H9 (cell line): Measurements from ENCODE around the gene VDR. TPM values are rescaled to one million over a fixed set of nuclear protein-coding genes. Genes with fewer than 3 reads are reported as not detected.

ENCODE experiments used
- DNase-seq: peaks from one replicate; pipeline ENCODE4 v3.0.0-alpha.2; 2017
- H2AFZ ChIP-seq: one replicate; pipeline ENCODE4 v1.6.1; 2013; ENCODE audit warnings: mild to moderate bottlenecking, low read length, control low read depth, moderate library complexity
- H2AK5ac ChIP-seq: 2 replicates; pipeline ENCODE4 v1.6.1; 2013; ENCODE audit warnings: low read length, control low read depth, mixed read lengths; ENCODE audit not compliant: insufficient read length
- H2BK120ac ChIP-seq: one replicate; pipeline ENCODE4 v1.6.1; 2013; ENCODE audit warnings: low read depth, mild to moderate bottlenecking, low read length, control low read depth, inconsistent platforms; ENCODE audit not compliant: poor library complexity, severe bottlenecking
- H2BK12ac ChIP-seq: 2 replicates; pipeline ENCODE4 v1.6.1; 2013; ENCODE audit warnings: low read length, control low read depth, mixed read lengths, low read depth; ENCODE audit not compliant: insufficient read length
- H2BK15ac ChIP-seq: 2 replicates; pipeline ENCODE4 v1.6.1; 2013; ENCODE audit warnings: low read depth, low read length, control low read depth
- H2BK20ac ChIP-seq: one replicate; pipeline ENCODE4 v1.6.1; 2013; ENCODE audit warnings: low read depth, mild to moderate bottlenecking, low read length, control low read depth, inconsistent platforms; ENCODE audit not compliant: poor library complexity, severe bottlenecking
- H2BK5ac ChIP-seq: 2 replicates; pipeline ENCODE4 v1.6.1; 2013; ENCODE audit warnings: low read length, control low read depth, mixed read lengths; ENCODE audit not compliant: insufficient read length
- H3K14ac ChIP-seq: 2 replicates; pipeline ENCODE4 v1.6.1; 2013; ENCODE audit warnings: low read length, control low read depth; ENCODE audit not compliant: insufficient read depth
- H3K18ac ChIP-seq: 2 replicates; pipeline ENCODE4 v1.6.1; 2013; ENCODE audit warnings: low read depth, mild to moderate bottlenecking, mixed read lengths, low read length, control low read depth; ENCODE audit not compliant: insufficient read length
- H3K23ac ChIP-seq: 2 replicates; pipeline ENCODE4 v1.6.1; 2013; ENCODE audit warnings: low read length, control low read depth, mixed read lengths, low read depth; ENCODE audit not compliant: insufficient read length
- H3K23me2 ChIP-seq: 2 replicates; pipeline ENCODE4 v1.6.1; 2013; ENCODE audit warnings: low read depth, mild to moderate bottlenecking, mixed read lengths, low read length, control low read depth; ENCODE audit not compliant: insufficient read length, poor library complexity, severe bottlenecking
- H3K27ac ChIP-seq: 2 replicates; pipeline ENCODE4 v1.5.1; 2013; ENCODE audit warnings: low read length, control low read depth, mixed read lengths, low read depth; ENCODE audit not compliant: insufficient read length
- H3K27me3 ChIP-seq: 2 replicates; pipeline ENCODE4 v1.6.1; 2013; ENCODE audit warnings: low read length, control low read depth, inconsistent platforms; ENCODE audit not compliant: insufficient read depth
- H3K4ac ChIP-seq: 2 replicates; pipeline ENCODE4 v1.6.1; 2013; ENCODE audit warnings: low read depth, mild to moderate bottlenecking, control low read depth, inconsistent platforms, low read length, moderate library complexity
- H3K4me1 ChIP-seq: 2 replicates; pipeline ENCODE4 v1.6.1; 2013; ENCODE audit warnings: low read length, control low read depth, inconsistent platforms; ENCODE audit not compliant: insufficient read depth
- H3K4me2 ChIP-seq: 2 replicates; pipeline ENCODE4 v1.6.1; 2013; ENCODE audit warnings: low read length, control low read depth, mixed read lengths; ENCODE audit not compliant: insufficient read length, insufficient read depth
- H3K56ac ChIP-seq: 2 replicates; pipeline ENCODE4 v1.6.1; 2013; ENCODE audit warnings: low read depth, mild to moderate bottlenecking, mixed read lengths, low read length, control low read depth; ENCODE audit not compliant: insufficient read length
- H3K79me1 ChIP-seq: 2 replicates; pipeline ENCODE4 v1.6.1; 2013; ENCODE audit warnings: low read depth, mild to moderate bottlenecking, moderate library complexity, low read length, control low read depth, inconsistent platforms; ENCODE audit not compliant: insufficient read depth, poor library complexity, severe bottlenecking
- H3K79me2 ChIP-seq: 2 replicates; pipeline ENCODE4 v1.6.1; 2013; ENCODE audit warnings: low read length, control low read depth, inconsistent platforms; ENCODE audit not compliant: insufficient read depth
- H3K9ac ChIP-seq: 2 replicates; pipeline ENCODE4 v1.6.1; 2013; ENCODE audit warnings: low read length, control low read depth, mixed read lengths; ENCODE audit not compliant: insufficient read length; ENCODE audit errors: extremely low read depth
- H3K9me3 ChIP-seq: one replicate; pipeline ENCODE4 v1.6.1; 2013; ENCODE audit warnings: low read depth, low read length, inconsistent platforms; ENCODE audit not compliant: control insufficient read depth
- H3T11ph ChIP-seq: one replicate; pipeline ENCODE4 v1.6.1; 2013; ENCODE audit warnings: mild to moderate bottlenecking, low read length, control low read depth, inconsistent platforms
- H4K20me1 ChIP-seq: one replicate; pipeline ENCODE4 v1.6.1; 2013; ENCODE audit not compliant: control insufficient read depth, insufficient read length, insufficient read depth
- H4K5ac ChIP-seq: 2 replicates; pipeline ENCODE4 v1.6.1; 2013; ENCODE audit warnings: low read depth, mild to moderate bottlenecking, mixed read lengths, low read length, control low read depth; ENCODE audit not compliant: insufficient read length
- H4K8ac ChIP-seq: replicated peaks from 2 replicates; pipeline ENCODE4 v1.6.1; 2013; ENCODE audit warnings: low read length, control low read depth, mixed read lengths, low read depth; ENCODE audit not compliant: insufficient read length
- H4K91ac ChIP-seq: 2 replicates; pipeline ENCODE4 v1.6.1; 2013; ENCODE audit warnings: low read depth, mild to moderate bottlenecking, moderate library complexity, mixed read lengths, low read length, control low read depth; ENCODE audit not compliant: insufficient read length
- H3K27ac Mint-ChIP-seq, 3 experiments: 2 replicates in 2 of 3; 3 replicates in 1 of 3; pipeline ENCODE4 v1.8.0; 2020 to 2021; ENCODE audit warnings: mixed read lengths in 3 of 3, mild to moderate bottlenecking in 1 of 3, moderate library complexity in 1 of 3
- H3K27me3 Mint-ChIP-seq: 2 replicates; pipeline ENCODE4 v1.8.0; 2021; ENCODE audit warnings: low read depth, mild to moderate bottlenecking, moderate library complexity, mixed read lengths
- H3K36me3 Mint-ChIP-seq, 3 experiments: 2 replicates in 2 of 3; 3 replicates in 1 of 3; pipeline ENCODE4 v1.8.0; 2020 to 2021; ENCODE audit warnings: low read depth in 3 of 3, mixed read lengths in 3 of 3; ENCODE audit not compliant: insufficient read depth in 1 of 3
- H3K4me1 Mint-ChIP-seq, 2 experiments: 2 replicates each; pipeline ENCODE4 v1.8.0; 2020; ENCODE audit warnings: mixed read lengths in 2 of 2
- H3K4me3 Mint-ChIP-seq, 2 experiments: 2 replicates in 1 of 2; 3 replicates in 1 of 2; pipeline ENCODE4 v1.8.0; 2020 to 2021; ENCODE audit warnings: mild to moderate bottlenecking in 2 of 2, mixed read lengths in 2 of 2, moderate library complexity in 1 of 2
- H3K9me3 Mint-ChIP-seq, 2 experiments: 2 replicates in 1 of 2; 3 replicates in 1 of 2; pipeline ENCODE4 v1.8.0; 2020; ENCODE audit warnings: mild to moderate bottlenecking in 2 of 2, mixed read lengths in 2 of 2, moderate library complexity in 1 of 2
- WGBS: extraction: QIAGEN DNeasy Blood & Tissue Kit; methylation state at CpG from one replicate; pipeline ENCODE4 v1.1.7; 2013; ENCODE audit warnings: missing lambda C conversion rate, low lambda C conversion rate, mixed read lengths; ENCODE audit not compliant: insufficient read length; ENCODE audit errors: extremely low coverage; 5-methylcytosine and 5-hydroxymethylcytosine counted together
- total RNA-seq: library from RNA; stranded (reverse); gene quantifications from 2 replicates; pipeline ENCODE4 v1.2.1, GENCODE V29; 2021
- TF ChIP-seq, protein P1 (sequence below): fragments of 200-600 bp; sonication (generic); conservative IDR thresholded peaks from 3 replicates; pipeline ENCODE4 v1.8.0; 2021; ENCODE audit warnings: antibody characterized with exemption, mild to moderate bottlenecking

The VDR gene
- total RNA-seq, 1 experiment from 2014 or later = 0.61 TPM

DNA sequence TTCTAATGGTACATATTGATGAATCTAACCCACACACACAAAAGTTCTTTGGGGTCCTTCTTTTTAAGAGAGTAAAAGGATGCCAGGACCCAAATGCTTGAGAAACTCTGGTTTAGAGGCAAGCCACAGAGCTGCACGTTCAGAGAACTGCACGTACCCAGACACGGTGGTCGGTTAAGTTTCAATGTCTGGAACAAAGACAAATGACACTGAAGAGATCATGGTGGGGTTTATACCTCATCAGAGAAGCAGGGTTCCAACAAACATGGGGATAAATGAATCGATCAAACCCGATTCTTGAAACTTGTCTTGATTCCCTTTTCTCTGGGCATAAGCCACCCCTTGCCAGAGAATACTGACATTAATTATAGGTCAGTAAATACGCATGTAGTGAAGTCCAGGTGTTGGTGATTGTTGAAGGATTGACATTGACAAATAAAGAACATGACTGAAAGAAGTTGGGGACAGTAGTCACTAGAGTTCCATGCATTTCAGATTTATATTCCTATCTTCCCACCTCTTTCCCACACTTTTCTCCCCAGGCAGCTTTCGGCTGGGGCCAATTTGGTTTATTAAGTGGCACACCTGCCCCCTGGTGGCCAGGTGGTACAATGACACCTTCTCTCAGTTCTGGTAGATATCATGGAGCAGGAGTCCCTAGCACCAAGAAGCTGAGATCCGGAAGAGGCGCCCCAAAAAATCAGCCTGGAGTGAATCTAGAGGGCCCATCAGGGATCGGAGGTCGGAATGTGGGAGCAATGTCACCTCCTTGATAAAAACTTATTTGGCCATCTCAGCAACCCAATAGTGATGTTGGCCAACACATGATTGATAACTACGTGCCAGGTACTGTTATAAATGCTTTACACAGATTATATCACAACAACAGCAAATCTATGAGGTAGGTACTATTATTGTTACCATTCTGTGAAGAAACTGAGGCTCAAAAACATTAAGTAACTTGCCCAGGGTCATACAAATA, 67.3 kb downstream of the VDR start:
- no peak overlapping the region for H3K27ac ChIP-seq
- Mint-ChIP-seq H3K36me3 (no peaks in the 10 kb centered on the region), H3K9me3 (no peaks in the 10 kb centered on the region; a peak in 1 of 5 replicates), H3K4me1 (peaks cover 18 to 35% of the 10 kb centered on the region in 2 experiments), H3K27ac (no peak overlapping the region; a peak in 1 of 7 replicates), H3K4me3 (no peak overlapping the region), H3K27me3 (peaks cover 14% of the 10 kb centered on the region; the same call in 1 of the 2 replicates)
- TF ChIP-seq, protein P1, sequence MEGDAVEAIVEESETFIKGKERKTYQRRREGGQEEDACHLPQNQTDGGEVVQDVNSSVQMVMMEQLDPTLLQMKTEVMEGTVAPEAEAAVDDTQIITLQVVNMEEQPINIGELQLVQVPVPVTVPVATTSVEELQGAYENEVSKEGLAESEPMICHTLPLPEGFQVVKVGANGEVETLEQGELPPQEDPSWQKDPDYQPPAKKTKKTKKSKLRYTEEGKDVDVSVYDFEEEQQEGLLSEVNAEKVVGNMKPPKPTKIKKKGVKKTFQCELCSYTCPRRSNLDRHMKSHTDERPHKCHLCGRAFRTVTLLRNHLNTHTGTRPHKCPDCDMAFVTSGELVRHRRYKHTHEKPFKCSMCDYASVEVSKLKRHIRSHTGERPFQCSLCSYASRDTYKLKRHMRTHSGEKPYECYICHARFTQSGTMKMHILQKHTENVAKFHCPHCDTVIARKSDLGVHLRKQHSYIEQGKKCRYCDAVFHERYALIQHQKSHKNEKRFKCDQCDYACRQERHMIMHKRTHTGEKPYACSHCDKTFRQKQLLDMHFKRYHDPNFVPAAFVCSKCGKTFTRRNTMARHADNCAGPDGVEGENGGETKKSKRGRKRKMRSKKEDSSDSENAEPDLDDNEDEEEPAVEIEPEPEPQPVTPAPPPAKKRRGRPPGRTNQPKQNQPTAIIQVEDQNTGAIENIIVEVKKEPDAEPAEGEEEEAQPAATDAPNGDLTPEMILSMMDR = peak; percentile 92
- H3K4me1 ChIP-seq = peaks cover 4% of the 10 kb centered on the region; the same call in 1 of the 2 replicates
- no peaks in the 10 kb centered on the region for H4K20me1 ChIP-seq
- no CpG with 5 or more reads among the region's 13 CpGs for WGBS
- no peaks in the 10 kb centered on the region for H3K23me2 ChIP-seq
- no peaks in the 10 kb centered on the region for H3K9me3 ChIP-seq
- no peak overlapping the region for H4K5ac ChIP-seq
- no peak overlapping the region for H3K4ac ChIP-seq
- no peak overlapping the region for H3K18ac ChIP-seq
- no peak overlapping the region for H3T11ph ChIP-seq
- H3K79me2 ChIP-seq = no peaks in the 10 kb centered on the region
- H3K23ac ChIP-seq = no peak overlapping the region
- no peak overlapping the region for H2BK5ac ChIP-seq
- no peak overlapping the region for H4K8ac ChIP-seq
- H3K27me3 ChIP-seq = no peaks in the 10 kb centered on the region
- no peak overlapping the region for H3K9ac ChIP-seq
- no peak overlapping the region for H2AFZ ChIP-seq
- H3K14ac ChIP-seq = no peak overlapping the region
- H3K4me2 ChIP-seq = no peak overlapping the region
- no peak overlapping the region for H2BK12ac ChIP-seq
- no peak overlapping the region for H2BK120ac ChIP-seq
- H3K56ac ChIP-seq = no peak overlapping the region
- peak; percentile 78 for DNase-seq
- H2BK15ac ChIP-seq = no peak overlapping the region
- H2BK20ac ChIP-seq = no peak overlapping the region
- no peak overlapping the region for H4K91ac ChIP-seq
- H3K79me1 ChIP-seq = no peaks in the 10 kb centered on the region
- no peak overlapping the region for H2AK5ac ChIP-seq
